ENCODE measurements around the gene NPEPL1. TPM values are rescaled to one million over a fixed set of nuclear protein-coding genes. Genes with fewer than 3 reads are reported as not detected.

Gene NPEPL1
- total RNA-seq, 1 donor from 2014 or later = 31.3 TPM

GRCh38 chr20:58684291-58684690, 8.3 kb upstream of the NPEPL1 start:
- H3K9me3 Mint-ChIP-seq (ENCODE audit: low read depth) = no peaks in the 10 kb centered on the region
- DNase-seq (ENCODE audit: low spot score) = no peak
- H3K4me1 Mint-ChIP-seq (ENCODE audit: low read depth) = peaks cover 9% of the 10 kb centered on the region
- no peaks in the 10 kb centered on the region for H3K27me3 Mint-ChIP-seq (ENCODE audit: low read depth)
- H3K27ac Mint-ChIP-seq (ENCODE audit: unreplicated experiment) = no peak overlapping the region
- H3K4me3 Mint-ChIP-seq (ENCODE audit: unreplicated experiment) = no peak overlapping the region
- H3K36me3 Mint-ChIP-seq (ENCODE audit: low read depth) = peaks cover 10% of the 10 kb centered on the region
- no peak for TF ChIP-seq CTCF (IDR thresholded peaks at IDR 0.05)

- no peaks in the 10 kb centered on the region for H3K9me3 Mint-ChIP-seq (ENCODE audit: low read depth)
- no peak for DNase-seq (ENCODE audit: low spot score)
- H3K4me1 Mint-ChIP-seq (ENCODE audit: low read depth) = peaks cover 25% of the 10 kb centered on the region
- H3K36me3 Mint-ChIP-seq (ENCODE audit: low read depth) = peaks cover 1% of the 10 kb centered on the region
- H3K4me3 Mint-ChIP-seq (ENCODE audit: unreplicated experiment) = no peak overlapping the region
- no peak overlapping the region for H3K27ac Mint-ChIP-seq (ENCODE audit: unreplicated experiment)
- no peak for TF ChIP-seq CTCF (IDR thresholded peaks at IDR 0.05)
- H3K27me3 Mint-ChIP-seq (ENCODE audit: low read depth) = no peaks in the 10 kb centered on the region
Measured at GRCh38 chr20:58685988-58686387, 6.6 kb upstream of the NPEPL1 start.

- Mint-ChIP-seq H3K27ac (ENCODE audit: unreplicated experiment) (no peak overlapping the region), H3K4me1 (ENCODE audit: low read depth) (peaks cover 34% of the 10 kb centered on the region), H3K27me3 (ENCODE audit: low read depth) (no peaks in the 10 kb centered on the region), H3K9me3 (ENCODE audit: low read depth) (no peaks in the 10 kb centered on the region), H3K4me3 (ENCODE audit: unreplicated experiment) (no peak overlapping the region), H3K36me3 (ENCODE audit: low read depth) (peaks cover 1% of the 10 kb centered on the region)
- DNase-seq (ENCODE audit: low spot score) = no peak
- TF ChIP-seq CTCF (IDR thresholded peaks at IDR 0.05) = no peak
Measured at GRCh38 chr20:58688414-58688813, 4.2 kb upstream of the NPEPL1 start.

GRCh38 chr20:58688840-58689239, 3.8 kb upstream of the NPEPL1 start:
- Mint-ChIP-seq H3K4me3 (ENCODE audit: unreplicated experiment) (no peak overlapping the region), H3K27ac (ENCODE audit: unreplicated experiment) (peak overlapping the region; percentile 18), H3K27me3 (ENCODE audit: low read depth) (no peaks in the 10 kb centered on the region), H3K36me3 (ENCODE audit: low read depth) (peaks cover 1% of the 10 kb centered on the region), H3K4me1 (ENCODE audit: low read depth) (peaks cover 38% of the 10 kb centered on the region), H3K9me3 (ENCODE audit: low read depth) (no peaks in the 10 kb centered on the region)
- DNase-seq (ENCODE audit: low spot score) = no peak
- no peak for TF ChIP-seq CTCF (IDR thresholded peaks at IDR 0.05)

GRCh38 chr20:58690396-58691135, 2.0 kb upstream of the NPEPL1 start:
- no peaks in the 10 kb centered on the region for H3K27me3 Mint-ChIP-seq (ENCODE audit: low read depth)
- H3K4me1 Mint-ChIP-seq (ENCODE audit: low read depth) = peaks cover 43% of the 10 kb centered on the region
- H3K9me3 Mint-ChIP-seq (ENCODE audit: low read depth) = no peaks in the 10 kb centered on the region
- DNase-seq (ENCODE audit: low spot score) = no peak
- peak overlapping the region; percentile 73 for H3K27ac Mint-ChIP-seq (ENCODE audit: unreplicated experiment)
- TF ChIP-seq CTCF (IDR thresholded peaks at IDR 0.05) = no peak
- H3K36me3 Mint-ChIP-seq (ENCODE audit: low read depth) = peaks cover 1% of the 10 kb centered on the region
- H3K4me3 Mint-ChIP-seq (ENCODE audit: unreplicated experiment) = no peak overlapping the region
